ENCODE results near the gene ZNF512.

GRCh38 chr2:27622921-27623384 is 40.1 kb downstream of the ZNF512 start:
- TF ChIP-seq CTCF (conservative IDR thresholded peaks at IDR 0.05) = no peak
- TF ChIP-seq ZFX (IDR thresholded peaks at IDR 0.05) = no peak

Measured in C4-2B (cell line).